ENCODE measurements around the gene CACNA1C.
"Not testable (repeated sequence)": the region's sequence is repeated elsewhere in the genome, so short reads cannot be mapped to it uniquely, and the experiment has no call there.

The CACNA1C gene

DNA sequence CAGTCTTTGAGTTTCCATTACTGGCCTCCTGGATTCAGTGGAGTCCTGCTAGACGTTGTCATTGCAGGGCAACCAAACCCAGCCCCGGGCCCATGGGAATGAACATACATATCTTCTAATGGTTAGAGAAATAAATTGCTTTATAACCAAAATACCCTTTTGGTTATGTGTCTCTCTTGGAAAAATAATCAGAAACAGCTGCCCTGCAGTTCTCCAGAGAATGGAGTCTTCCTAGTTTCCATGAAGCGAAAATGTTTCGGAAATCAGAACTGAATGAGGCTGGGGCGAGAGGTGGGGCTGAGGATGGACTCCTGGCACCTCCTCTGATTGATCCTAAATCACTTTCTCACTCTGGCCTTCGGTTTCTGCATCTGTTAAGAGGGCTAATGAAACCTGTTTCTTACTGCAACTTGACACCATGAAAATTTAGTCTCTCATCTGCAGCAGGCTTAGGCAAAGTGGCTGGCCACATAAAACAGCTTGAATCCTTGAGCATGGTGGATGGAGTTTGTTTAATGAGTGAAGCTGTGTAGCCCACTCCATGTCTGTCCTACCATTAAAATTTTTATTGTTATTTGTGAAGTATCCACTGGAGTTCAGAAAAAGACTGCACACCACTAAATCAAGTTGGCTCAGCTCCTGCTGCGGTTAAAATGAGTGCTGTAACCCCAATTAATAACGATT lies 198.9 kb downstream of the CACNA1C start:
- H3K4me2 ChIP-seq (ENCODE audit: insufficient read depth, low read length) = no peak overlapping the region
- no peak overlapping the region for H2AFZ ChIP-seq (ENCODE audit: low read depth, low read length)
- no peak for DNase-seq
- H3K27me3 ChIP-seq (ENCODE audit: insufficient read depth, low read length, poor library complexity) = peaks cover 4% of the 10 kb centered on the region
- no peak overlapping the region for H3K4me3 ChIP-seq (ENCODE audit: low read depth in 1 of 2, low read length in 2 of 2)
- H3K36me3 ChIP-seq (ENCODE audit: insufficient read depth, low read length) = no peaks in the 10 kb centered on the region
- ATAC-seq (ENCODE audit: insufficient read depth, low read depth) = no peak
- no peak overlapping the region for H3K9ac ChIP-seq (ENCODE audit: low read depth, low read length)
- H3K79me2 ChIP-seq (ENCODE audit: insufficient read depth, low read length) = no peaks in the 10 kb centered on the region
- TF ChIP-seq EZH2 (IDR thresholded peaks at IDR 0.05; ENCODE audit: borderline replicate concordance, low read depth, low read length, severe bottlenecking) = no peak
- no peak for TF ChIP-seq CTCF (IDR thresholded peaks at IDR 0.05; ENCODE audit: borderline replicate concordance, extremely low read depth, low read length, poor library complexity, severe bottlenecking)
- no peak overlapping the region for H3K27ac ChIP-seq (ENCODE audit: low read length)
- no peaks in the 10 kb centered on the region for H3K4me1 ChIP-seq (ENCODE audit: insufficient read depth, low read length)
- H4K20me1 ChIP-seq (ENCODE audit: insufficient read depth, low read length) = peaks cover 4% of the 10 kb centered on the region; the same call in 1 of the 2 replicates
- peaks cover 6% of the 10 kb centered on the region for H3K9me3 ChIP-seq (ENCODE audit: insufficient read depth, low read length, severe bottlenecking)

GRCh38 chr12:2255311-2255710 lies 202.5 kb downstream of the CACNA1C start:
- Histone ChIP-seq H3K36me3 (ENCODE audit: insufficient read depth, low read length) (no peaks in the 10 kb centered on the region), H3K4me3 (ENCODE audit: low read depth in 1 of 2, low read length in 2 of 2) (no peak overlapping the region), H3K9ac (ENCODE audit: low read depth, low read length) (no peak overlapping the region), H3K27me3 (ENCODE audit: insufficient read depth, low read length, poor library complexity) (peaks cover 19% of the 10 kb centered on the region), H3K79me2 (ENCODE audit: insufficient read depth, low read length) (no peaks in the 10 kb centered on the region), H3K27ac (ENCODE audit: low read length) (no peak overlapping the region), H2AFZ (ENCODE audit: low read depth, low read length) (no peak overlapping the region), H3K4me1 (ENCODE audit: insufficient read depth, low read length) (no peaks in the 10 kb centered on the region), H3K9me3 (ENCODE audit: insufficient read depth, low read length, severe bottlenecking) (peaks cover 6% of the 10 kb centered on the region), H4K20me1 (ENCODE audit: insufficient read depth, low read length) (no peaks in the 10 kb centered on the region), H3K4me2 (ENCODE audit: insufficient read depth, low read length) (no peak overlapping the region)
- ATAC-seq (ENCODE audit: insufficient read depth, low read depth) (no peak), DNase-seq (no peak)
- no peak for TF ChIP-seq CTCF (IDR thresholded peaks at IDR 0.05; ENCODE audit: borderline replicate concordance, extremely low read depth, low read length, poor library complexity, severe bottlenecking)
- TF ChIP-seq EZH2 (IDR thresholded peaks at IDR 0.05; ENCODE audit: borderline replicate concordance, low read depth, low read length, severe bottlenecking) = no peak

DNA sequence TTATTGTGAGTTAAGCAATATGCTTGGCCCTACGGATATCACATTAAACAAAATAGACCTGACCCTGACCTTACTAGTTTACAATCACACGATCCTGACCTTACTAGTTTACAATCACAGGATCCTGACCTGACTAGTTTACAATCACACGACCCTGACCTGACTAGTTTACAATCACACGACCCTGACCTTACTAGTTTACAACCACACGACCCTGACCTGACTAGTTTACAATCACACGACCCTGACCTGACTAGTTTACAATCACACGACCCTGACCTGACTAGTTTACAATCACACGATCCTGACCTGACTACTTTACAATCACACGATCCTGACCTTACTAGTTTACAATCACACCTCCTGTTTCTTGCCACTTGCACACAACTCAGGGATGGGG lies 202.9 kb downstream of the CACNA1C start:
- not testable (repeated sequence) for H4K20me1 ChIP-seq (ENCODE audit: insufficient read depth, low read length); H3K9ac ChIP-seq (ENCODE audit: low read depth, low read length); H3K4me3 ChIP-seq (ENCODE audit: low read depth in 1 of 2, low read length in 2 of 2); H3K4me1 ChIP-seq (ENCODE audit: insufficient read depth, low read length); H3K9me3 ChIP-seq (ENCODE audit: insufficient read depth, low read length, severe bottlenecking); H2AFZ ChIP-seq (ENCODE audit: low read depth, low read length); H3K27ac ChIP-seq (ENCODE audit: low read length); H3K79me2 ChIP-seq (ENCODE audit: insufficient read depth, low read length); H3K36me3 ChIP-seq (ENCODE audit: insufficient read depth, low read length); ATAC-seq (ENCODE audit: insufficient read depth, low read depth); DNase-seq; H3K4me2 ChIP-seq (ENCODE audit: insufficient read depth, low read length)
- H3K27me3 ChIP-seq (ENCODE audit: insufficient read depth, low read length, poor library complexity) = peaks cover 19% of the 10 kb centered on the region

DNA sequence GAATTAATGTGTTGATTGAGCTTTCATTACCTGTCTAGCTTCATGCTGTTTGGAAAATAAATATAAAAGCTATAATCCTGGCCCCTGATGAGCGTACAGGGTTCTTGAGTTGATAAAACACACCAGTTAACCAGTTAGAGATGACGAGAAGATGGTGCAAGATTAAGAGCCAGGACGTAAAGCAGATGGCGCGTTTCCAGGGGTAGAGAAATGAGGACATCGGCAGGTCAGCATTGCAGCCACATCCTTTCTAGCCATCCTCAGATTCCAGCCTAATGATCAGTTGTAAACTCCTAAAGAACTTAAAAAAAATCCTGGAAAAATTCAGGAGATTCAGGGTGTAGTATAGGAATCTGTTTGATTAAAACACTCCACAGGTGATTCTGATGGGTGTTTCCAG lies 203.7 kb downstream of the CACNA1C start:
- H3K27me3 ChIP-seq (ENCODE audit: insufficient read depth, low read length, poor library complexity) = peaks cover 19% of the 10 kb centered on the region
- H3K4me2 ChIP-seq (ENCODE audit: insufficient read depth, low read length) = no peak overlapping the region
- H3K4me1 ChIP-seq (ENCODE audit: insufficient read depth, low read length) = no peaks in the 10 kb centered on the region
- no peak overlapping the region for H2AFZ ChIP-seq (ENCODE audit: low read depth, low read length)
- H3K9ac ChIP-seq (ENCODE audit: low read depth, low read length) = no peak overlapping the region
- TF ChIP-seq EZH2 (IDR thresholded peaks at IDR 0.05; ENCODE audit: borderline replicate concordance, low read depth, low read length, severe bottlenecking) (no peak), CTCF (IDR thresholded peaks at IDR 0.05; ENCODE audit: borderline replicate concordance, extremely low read depth, low read length, poor library complexity, severe bottlenecking) (no peak)
- H3K79me2 ChIP-seq (ENCODE audit: insufficient read depth, low read length) = no peaks in the 10 kb centered on the region
- H3K36me3 ChIP-seq (ENCODE audit: insufficient read depth, low read length) = no peaks in the 10 kb centered on the region
- no peak overlapping the region for H3K27ac ChIP-seq (ENCODE audit: low read length)
- ATAC-seq (ENCODE audit: insufficient read depth, low read depth) (no peak), DNase-seq (no peak)
- peaks cover 6% of the 10 kb centered on the region for H3K9me3 ChIP-seq (ENCODE audit: insufficient read depth, low read length, severe bottlenecking)
- no peak overlapping the region for H3K4me3 ChIP-seq (ENCODE audit: low read depth in 1 of 2, low read length in 2 of 2)
- no peaks in the 10 kb centered on the region for H4K20me1 ChIP-seq (ENCODE audit: insufficient read depth, low read length)

Measured in DND-41 (cell line).